Neural progenitor cell (in vitro differentiated cells): Measurements from ENCODE around the gene KAZN. TPM values are rescaled to one million over a fixed set of nuclear protein-coding genes. Genes with fewer than 3 reads are reported as not detected.
A peak's percentile ranks its signal among the peaks of the same experiment; 100 is the strongest.

Experiments
- DNase-seq: peaks from one replicate; pipeline ENCODE4 v3.0.0-alpha.2; 2016; ENCODE audit warnings: low spot score
- H2AFZ ChIP-seq: fragments of 200-600 bp; sonication (generic); replicated peaks from 2 replicates; pipeline ENCODE4 v1.6.1; 2016; ENCODE audit warnings: antibody characterized with exemption
- H3F3A ChIP-seq: fragments of 200-600 bp; sonication (generic); 2 replicates; pipeline ENCODE4 v1.6.1; 2016; ENCODE audit warnings: antibody characterized with exemption, low read depth
- H3K27ac ChIP-seq: fragments of 200-600 bp; sonication (generic); 2 replicates; pipeline ENCODE4 v1.5.1; 2016; ENCODE audit warnings: mild to moderate bottlenecking
- H3K27me3 ChIP-seq: fragments of 200-600 bp; sonication (generic); 2 replicates; pipeline ENCODE4 v1.6.1; 2016; ENCODE audit warnings: mild to moderate bottlenecking, moderate library complexity
- H3K36me3 ChIP-seq: fragments of 200-600 bp; sonication (generic); 2 replicates; pipeline ENCODE4 v1.5.1; 2016
- H3K4me1 ChIP-seq: fragments of 200-600 bp; sonication (generic); 2 replicates; pipeline ENCODE4 v1.6.1; 2016; ENCODE audit warnings: mixed run types
- H3K4me2 ChIP-seq: fragments of 200-600 bp; sonication (generic); 2 replicates; pipeline ENCODE4 v1.6.1; 2016
- H3K4me3 ChIP-seq: fragments of 200-600 bp; sonication (generic); 2 replicates; pipeline ENCODE4 v1.5.1; 2016
- H3K79me2 ChIP-seq: fragments of 200-600 bp; sonication (generic); 2 replicates; pipeline ENCODE4 v1.6.1; 2016; ENCODE audit warnings: low read depth
- H3K9ac ChIP-seq: fragments of 200-600 bp; sonication (generic); 2 replicates; pipeline ENCODE4 v1.6.1; 2016
- H3K9me3 ChIP-seq: fragments of 200-600 bp; sonication (generic); 2 replicates; pipeline ENCODE4 v1.5.1; 2016; ENCODE audit warnings: low read depth
- H4K20me1 ChIP-seq: fragments of 200-600 bp; sonication (generic); 2 replicates; pipeline ENCODE4 v1.6.1; 2016; ENCODE audit warnings: low read depth
- H3K27ac Mint-ChIP-seq: 3 replicates; pipeline ENCODE4 v1.8.0; 2021; ENCODE audit warnings: mixed read lengths
- H3K27me3 Mint-ChIP-seq: 2 replicates; pipeline ENCODE4 v1.8.0; 2022; ENCODE audit warnings: low read depth, mild to moderate bottlenecking, inconsistent platforms, moderate library complexity, mixed read lengths; ENCODE audit not compliant: insufficient read depth
- H3K36me3 Mint-ChIP-seq: 3 replicates; pipeline ENCODE4 v1.8.0; 2021; ENCODE audit warnings: mixed read lengths
- H3K4me1 Mint-ChIP-seq: 3 replicates; pipeline ENCODE4 v1.8.0; 2021; ENCODE audit warnings: mixed read lengths
- H3K4me3 Mint-ChIP-seq: 3 replicates; pipeline ENCODE4 v1.8.0; 2021; ENCODE audit warnings: mild to moderate bottlenecking, moderate library complexity, mixed read lengths
- H3K9me3 Mint-ChIP-seq: 3 replicates; pipeline ENCODE4 v1.8.0; 2020; ENCODE audit warnings: mixed read lengths
- CTCF ChIP-seq: fragments of 200-600 bp; sonication (generic); IDR thresholded peaks from 2 replicates; pipeline ENCODE4 v1.5.1; 2017; ENCODE audit warnings: antibody characterized with exemption, mild to moderate bottlenecking
- EZH2 ChIP-seq: fragments of 200-600 bp; sonication (generic); IDR thresholded peaks from 2 replicates; pipeline ENCODE4 v1.6.1; 2017; ENCODE audit warnings: antibody characterized with exemption, mild to moderate bottlenecking, moderate library complexity
- EZH2phosphoT487 ChIP-seq: fragments of 200-600 bp; sonication (generic); IDR thresholded peaks from 2 replicates; pipeline ENCODE4 v1.6.1; 2017; ENCODE audit warnings: antibody characterized with exemption
- total RNA-seq: library from RNA; depleted of rRNA; stranded (reverse); fragments of >200 nt; gene quantifications from 2 replicates; pipeline ENCODE4 v1.2.3, GENCODE V29; 2015; ENCODE audit warnings: low replicate concordance

KAZN gene
- total RNA-seq, 1 donor from 2014 or later, result 6.1 TPM

GRCh38 chr1:14750490-14750889 is 152.0 kb downstream of the KAZN start:
- peaks cover 17% of the 10 kb centered on the region for H3K36me3 Mint-ChIP-seq
- TF ChIP-seq EZH2phosphoT487 (no peak), CTCF (no peak), EZH2 (no peak)

GRCh38 chr1:14755518-14756252 is 157.2 kb downstream of the KAZN start:
- Mint-ChIP-seq H3K4me3 (no peak overlapping the region), H3K36me3 (peaks cover 6% of the 10 kb centered on the region), H3K4me1 (peaks cover 50% of the 10 kb centered on the region), H3K27ac (no peak overlapping the region), H3K9me3 (peaks cover 15% of the 10 kb centered on the region), H3K27me3 (peaks cover 3% of the 10 kb centered on the region)
- Histone ChIP-seq H3K9me3 (no peaks in the 10 kb centered on the region), H3K4me1 (peaks cover 41% of the 10 kb centered on the region), H3F3A (peaks cover 32% of the 10 kb centered on the region), H3K27ac (peak overlapping the region; percentile 9), H3K36me3 (no peaks in the 10 kb centered on the region), H3K27me3 (no peaks in the 10 kb centered on the region), H2AFZ (no peak overlapping the region), H3K9ac (no peak overlapping the region), H3K4me2 (no peak overlapping the region), H4K20me1 (peaks cover 20% of the 10 kb centered on the region), H3K79me2 (no peaks in the 10 kb centered on the region), H3K4me3 (no peak overlapping the region)
- TF ChIP-seq EZH2 (no peak), EZH2phosphoT487 (no peak), CTCF (no peak)
- peak; percentile 34 for DNase-seq

More at GRCh38 chr1:14750490-14750889, 152.0 kb downstream of the KAZN start:
- Histone ChIP-seq H2AFZ (no peak overlapping the region), H3K36me3 (no peaks in the 10 kb centered on the region), H3K4me1 (peaks cover 10% of the 10 kb centered on the region), H3K27me3 (no peaks in the 10 kb centered on the region), H3F3A (peaks cover 10% of the 10 kb centered on the region), H3K9ac (no peak overlapping the region), H3K9me3 (no peaks in the 10 kb centered on the region), H3K4me3 (no peak overlapping the region), H3K27ac (no peak overlapping the region), H4K20me1 (no peaks in the 10 kb centered on the region), H3K79me2 (no peaks in the 10 kb centered on the region), H3K4me2 (no peak overlapping the region)
- Mint-ChIP-seq H3K9me3 (peaks cover 15% of the 10 kb centered on the region), H3K27ac (no peak overlapping the region), H3K27me3 (peaks cover 2% of the 10 kb centered on the region), H3K4me3 (no peak overlapping the region), H3K4me1 (peaks cover 15% of the 10 kb centered on the region)
- DNase-seq, result no peak

- Histone ChIP-seq H3F3A (peaks cover 32% of the 10 kb centered on the region), H4K20me1 (peaks cover 20% of the 10 kb centered on the region), H3K27me3 (no peaks in the 10 kb centered on the region), H3K27ac (no peak overlapping the region), H3K9me3 (no peaks in the 10 kb centered on the region), H3K4me1 (peaks cover 52% of the 10 kb centered on the region), H3K79me2 (no peaks in the 10 kb centered on the region), H3K4me2 (peak overlapping the region; percentile 5), H3K4me3 (no peak overlapping the region), H2AFZ (no peak overlapping the region), H3K9ac (no peak overlapping the region), H3K36me3 (no peaks in the 10 kb centered on the region)
- Mint-ChIP-seq H3K36me3 (peaks cover 6% of the 10 kb centered on the region), H3K9me3 (peaks cover 15% of the 10 kb centered on the region), H3K4me3 (no peak overlapping the region), H3K27ac (no peak overlapping the region), H3K27me3 (peaks cover 3% of the 10 kb centered on the region), H3K4me1 (peaks cover 57% of the 10 kb centered on the region)
- TF ChIP-seq EZH2phosphoT487 (no peak), CTCF (no peak), EZH2 (no peak)
- no peak for DNase-seq
Measured at GRCh38 chr1:14756589-14757285, 158.3 kb downstream of the KAZN start.
